NCI-H146 (cell line): ENCODE measurements around the gene MICAL1.

Source experiments
- DNase-seq: peaks from one replicate; lab custom pipeline; 2025; lab: John Stamatoyannopoulos, UW

The MICAL1 gene

GRCh38 chr6:109429496-109429895 is 26.1 kb downstream of the MICAL1 start:
- DNase-seq, result no peak

- DNase-seq, result no peak
These were observed 26.6 kb downstream of the MICAL1 start for GRCh38 chr6:109428889-109429477.

GRCh38 chr6:109424946-109425345 is 30.6 kb downstream of the MICAL1 start:
- DNase-seq, result no peak

- DNase-seq, result no peak
These were observed 34.4 kb downstream of the MICAL1 start for GRCh38 chr6:109421184-109421583.

GRCh38 chr6:109420751-109421150 is 34.8 kb downstream of the MICAL1 start:
- DNase-seq, result no peak

- DNase-seq, result no peak
These were observed 37.9 kb downstream of the MICAL1 start for GRCh38 chr6:109417646-109418045.

- DNase-seq, result no peak
These were observed 44.5 kb downstream of the MICAL1 start for GRCh38 chr6:109411034-109411433.

- no peak for DNase-seq
These were observed 49.4 kb downstream of the MICAL1 start for GRCh38 chr6:109406196-109406595.

GRCh38 chr6:109397020-109397419 is 58.6 kb downstream of the MICAL1 start:
- DNase-seq, result no peak

GRCh38 chr6:109396046-109396718 is 59.4 kb downstream of the MICAL1 start:
- DNase-seq, result no peak
